ENCODE measurements around the gene SLC2A10.

The SLC2A10 gene

GRCh38 chr20:46731770-46732169 lies 22.3 kb downstream of the SLC2A10 start:
- no peak for DNase-seq (ENCODE audit: low read depth, low spot score)

- no peak for DNase-seq (ENCODE audit: low read depth, low spot score)
Observed at GRCh38 chr20:46735436-46735835, 26.0 kb downstream of the SLC2A10 start.

- DNase-seq (ENCODE audit: low read depth, low spot score) = no peak
Observed at GRCh38 chr20:46739431-46740213, 30.2 kb downstream of the SLC2A10 start.

- no peak for DNase-seq (ENCODE audit: low read depth, low spot score)
Observed at GRCh38 chr20:46740214-46740609, 30.8 kb downstream of the SLC2A10 start.

- no peak for DNase-seq (ENCODE audit: low read depth, low spot score)
Observed at GRCh38 chr20:46741924-46742668, 32.6 kb downstream of the SLC2A10 start.

- DNase-seq (ENCODE audit: low read depth, low spot score) = no peak
Observed at GRCh38 chr20:46742669-46743045, 33.2 kb downstream of the SLC2A10 start.

GRCh38 chr20:46743088-46743487 lies 33.6 kb downstream of the SLC2A10 start:
- no peak for DNase-seq (ENCODE audit: low read depth, low spot score)

GRCh38 chr20:46746956-46747526 lies 37.6 kb downstream of the SLC2A10 start:
- no peak for DNase-seq (ENCODE audit: low read depth, low spot score)

GRCh38 chr20:46749147-46749546 lies 39.7 kb downstream of the SLC2A10 start:
- DNase-seq (ENCODE audit: low read depth, low spot score) = no peak

GRCh38 chr20:46751856-46752255 lies 42.4 kb downstream of the SLC2A10 start:
- no peak for DNase-seq (ENCODE audit: low read depth, low spot score)

GRCh38 chr20:46752728-46753127 lies 43.3 kb downstream of the SLC2A10 start:
- DNase-seq (ENCODE audit: low read depth, low spot score) = no peak

GRCh38 chr20:46755483-46756413 lies 46.3 kb downstream of the SLC2A10 start:
- DNase-seq (ENCODE audit: low read depth, low spot score) = no peak

- no peak for DNase-seq (ENCODE audit: low read depth, low spot score)
Observed at GRCh38 chr20:46756419-46756818, 47.0 kb downstream of the SLC2A10 start.

- DNase-seq (ENCODE audit: low read depth, low spot score) = no peak
Observed at GRCh38 chr20:46757135-46757534, 47.7 kb downstream of the SLC2A10 start.

- DNase-seq (ENCODE audit: low read depth, low spot score) = no peak
Observed at GRCh38 chr20:46757754-46758678, 48.6 kb downstream of the SLC2A10 start.

- DNase-seq (ENCODE audit: low read depth, low spot score) = no peak
Observed at GRCh38 chr20:46758929-46759669, 49.6 kb downstream of the SLC2A10 start.

GRCh38 chr20:46761566-46761965 lies 52.1 kb downstream of the SLC2A10 start:
- no peak for DNase-seq (ENCODE audit: low read depth, low spot score)

- DNase-seq (ENCODE audit: low read depth, low spot score) = no peak
Observed at GRCh38 chr20:46764068-46764467, 54.6 kb downstream of the SLC2A10 start.

GRCh38 chr20:46765506-46766120 lies 56.2 kb downstream of the SLC2A10 start:
- no peak for DNase-seq (ENCODE audit: low read depth, low spot score)
